Osteoblast (primary cell): ENCODE measurements around the gene RB1. TPM values are rescaled to one million over a fixed set of nuclear protein-coding genes. Genes with fewer than 3 reads are reported as not detected.
A peak's percentile ranks its signal among the peaks of the same experiment; 100 is the strongest.
"Not testable (repeated sequence)": the region's sequence is repeated elsewhere in the genome, so short reads cannot be mapped to it uniquely, and the experiment has no call there.

Experiments used
- DNase-seq: peaks from one replicate; pipeline ENCODE4 v3.0.0; 2011; ENCODE audit warnings: low spot score, mixed read lengths; ENCODE audit not compliant: insufficient read length; ENCODE audit errors: missing footprints
- H2AFZ ChIP-seq: 2 replicates; pipeline ENCODE4 v1.6.0; 2011; ENCODE audit warnings: mild to moderate bottlenecking, low read length
- H3K27ac ChIP-seq: 2 replicates; pipeline ENCODE4 v1.5.1; 2011; ENCODE audit warnings: mild to moderate bottlenecking, low read depth, low read length, moderate library complexity
- H3K27me3 ChIP-seq: 2 replicates; pipeline ENCODE4 v1.6.0; 2012; ENCODE audit warnings: mild to moderate bottlenecking, control low read depth, inconsistent platforms, low read length, moderate library complexity; ENCODE audit not compliant: insufficient read depth
- H3K36me3 ChIP-seq: 2 replicates; pipeline ENCODE4 v1.5.1; 2011; ENCODE audit warnings: mild to moderate bottlenecking, low read length, control low read depth, moderate library complexity; ENCODE audit not compliant: insufficient read depth
- H3K4me1 ChIP-seq: 2 replicates; pipeline ENCODE4 v1.5.1; 2011; ENCODE audit warnings: mild to moderate bottlenecking, low read length, control low read depth, moderate library complexity; ENCODE audit not compliant: insufficient read depth
- H3K4me2 ChIP-seq: 2 replicates; pipeline ENCODE4 v1.6.0; 2011; ENCODE audit warnings: mild to moderate bottlenecking, low read length; ENCODE audit not compliant: insufficient read depth
- H3K4me3 ChIP-seq: fragments of 200-600 bp; sonication (generic); 3 replicates; pipeline ENCODE4 v1.5.1; 2012; ENCODE audit warnings: mild to moderate bottlenecking, low read length, inconsistent platforms; ENCODE audit not compliant: insufficient read depth
- H3K79me2 ChIP-seq: 2 replicates; pipeline ENCODE4 v1.6.0; 2012; ENCODE audit warnings: mild to moderate bottlenecking, low read length, control low read depth, inconsistent platforms; ENCODE audit not compliant: insufficient read depth
- H3K9me3 ChIP-seq: 2 replicates; pipeline ENCODE4 v1.5.1; 2011; ENCODE audit warnings: low read depth, low read length, control low read depth
- H4K20me1 ChIP-seq: 2 replicates; pipeline ENCODE4 v1.6.0; 2012; ENCODE audit warnings: mild to moderate bottlenecking, low read length, control low read depth; ENCODE audit not compliant: insufficient read depth
- total RNA-seq: library from RNA; depleted of rRNA; stranded (reverse); fragments of >200 nt; gene quantifications from 2 replicates; pipeline ENCODE4 v1.2.3, GENCODE V29; 2012
- TF ChIP-seq, protein P1 (sequence below): IDR thresholded peaks from 2 replicates; pipeline ENCODE4 v1.5.1; 2011; ENCODE audit warnings: mild to moderate bottlenecking, low read depth, low read length, moderate library complexity; ENCODE audit errors: extremely low read depth

The RB1 gene
- total RNA-seq, 1 donor = 33.3 TPM

GRCh38 chr13:48412881-48413351 lies 109.4 kb downstream of the RB1 start, which contains the start of gene LPAR6:
Gene LPAR6 (minus strand): TSS chr13:48413113. CDS start chr13:48412423, 690 bp downstream.
- TF ChIP-seq, protein P1, sequence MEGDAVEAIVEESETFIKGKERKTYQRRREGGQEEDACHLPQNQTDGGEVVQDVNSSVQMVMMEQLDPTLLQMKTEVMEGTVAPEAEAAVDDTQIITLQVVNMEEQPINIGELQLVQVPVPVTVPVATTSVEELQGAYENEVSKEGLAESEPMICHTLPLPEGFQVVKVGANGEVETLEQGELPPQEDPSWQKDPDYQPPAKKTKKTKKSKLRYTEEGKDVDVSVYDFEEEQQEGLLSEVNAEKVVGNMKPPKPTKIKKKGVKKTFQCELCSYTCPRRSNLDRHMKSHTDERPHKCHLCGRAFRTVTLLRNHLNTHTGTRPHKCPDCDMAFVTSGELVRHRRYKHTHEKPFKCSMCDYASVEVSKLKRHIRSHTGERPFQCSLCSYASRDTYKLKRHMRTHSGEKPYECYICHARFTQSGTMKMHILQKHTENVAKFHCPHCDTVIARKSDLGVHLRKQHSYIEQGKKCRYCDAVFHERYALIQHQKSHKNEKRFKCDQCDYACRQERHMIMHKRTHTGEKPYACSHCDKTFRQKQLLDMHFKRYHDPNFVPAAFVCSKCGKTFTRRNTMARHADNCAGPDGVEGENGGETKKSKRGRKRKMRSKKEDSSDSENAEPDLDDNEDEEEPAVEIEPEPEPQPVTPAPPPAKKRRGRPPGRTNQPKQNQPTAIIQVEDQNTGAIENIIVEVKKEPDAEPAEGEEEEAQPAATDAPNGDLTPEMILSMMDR = no peak
- Histone ChIP-seq H2AFZ (peak within 1 kb of the TSS; percentile 38), H3K36me3 (peaks cover 5% of the 10 kb centered on the region), H4K20me1 (no peaks in the 10 kb centered on the region), H3K27ac (peak within 1 kb of the TSS; percentile 89), H3K4me1 (peaks cover 11% of the 10 kb centered on the region), H3K9me3 (no peaks in the 10 kb centered on the region), H3K4me3 (peak within 1 kb of the TSS; percentile 79), H3K4me2 (peak within 1 kb of the TSS; percentile 95), H3K27me3 (no peaks in the 10 kb centered on the region), H3K79me2 (peaks cover 36% of the 10 kb centered on the region)
- peak; percentile 45 for DNase-seq

- H3K9me3 ChIP-seq = no peaks in the 10 kb centered on the region
- no peak overlapping the region for H3K4me2 ChIP-seq
- TF ChIP-seq, protein P1 = no peak
- peaks cover 5% of the 10 kb centered on the region for H3K36me3 ChIP-seq
- no peak overlapping the region for H2AFZ ChIP-seq
- H3K4me1 ChIP-seq = peaks cover 11% of the 10 kb centered on the region
- no peak overlapping the region for H3K4me3 ChIP-seq
- H3K27me3 ChIP-seq = no peaks in the 10 kb centered on the region
- H3K79me2 ChIP-seq = peaks cover 32% of the 10 kb centered on the region
- no peaks in the 10 kb centered on the region for H4K20me1 ChIP-seq
- H3K27ac ChIP-seq = no peak overlapping the region
- DNase-seq = no peak
Observed at GRCh38 chr13:48414501-48414900, 111.0 kb downstream of the RB1 start.

DNA sequence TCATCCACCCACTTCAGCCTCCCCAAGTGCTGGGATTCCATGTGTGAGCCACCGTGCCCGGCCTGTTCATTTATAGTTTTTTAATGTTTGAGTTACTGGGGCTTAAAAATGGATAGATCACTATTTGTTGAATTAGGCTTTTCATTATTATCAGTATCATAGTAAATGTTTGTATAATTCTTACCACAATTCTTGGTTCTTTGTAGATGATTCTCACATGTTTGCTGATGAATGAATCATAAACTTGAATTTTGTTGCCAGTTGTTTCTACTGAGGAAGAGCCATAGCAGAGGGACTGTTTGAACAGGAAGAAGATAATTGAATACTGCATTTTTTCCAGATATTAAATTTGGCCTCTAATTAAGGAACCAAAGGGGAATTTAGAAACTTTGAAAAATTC lies 112.0 kb downstream of the RB1 start:
- Histone ChIP-seq H3K9me3 (no peaks in the 10 kb centered on the region), H3K4me3 (no peak overlapping the region), H3K4me1 (peaks cover 6% of the 10 kb centered on the region), H2AFZ (no peak overlapping the region), H3K27me3 (no peaks in the 10 kb centered on the region), H4K20me1 (no peaks in the 10 kb centered on the region), H3K4me2 (no peak overlapping the region), H3K79me2 (peaks cover 23% of the 10 kb centered on the region), H3K36me3 (peaks cover 5% of the 10 kb centered on the region), H3K27ac (no peak overlapping the region)
- DNase-seq = peak; percentile 4
- TF ChIP-seq, protein P1 = no peak

GRCh38 chr13:48422003-48422402 lies 118.5 kb downstream of the RB1 start:
- not testable (repeated sequence) for H3K27ac ChIP-seq, H3K36me3 ChIP-seq, DNase-seq, H2AFZ ChIP-seq, H3K4me1 ChIP-seq, H3K4me3 ChIP-seq, H3K9me3 ChIP-seq, H3K27me3 ChIP-seq, H4K20me1 ChIP-seq, H3K79me2 ChIP-seq, H3K4me2 ChIP-seq
